K562 (cell line): Measurements from ENCODE around the gene CCDC187. TPM values are rescaled to one million over a fixed set of nuclear protein-coding genes. Genes with fewer than 3 reads are reported as not detected.

Source experiments
- CREB1 ChIP-seq, 2 experiments: sonication (generic) in 1 of 2; formaldehyde crosslinking in 1 of 2; IDR thresholded peaks; 2 replicates each; pipeline versions ENCODE4 v1.6.1 to v1.8.0; 2012 to 2022; ENCODE audit warnings: inconsistent platforms in 1 of 2, mild to moderate bottlenecking in 1 of 2, missing genetic modification reagents in 1 of 2, moderate library complexity in 1 of 2
- EGR1 ChIP-seq: fragments of 450-650 bp; conservative IDR thresholded peaks from 2 replicates; pipeline ENCODE4 v1.6.1; 2017; ENCODE audit warnings: mild to moderate bottlenecking
- EP300 ChIP-seq: IDR thresholded peaks from 2 replicates; pipeline ENCODE4 v1.6.1; 2012; ENCODE audit warnings: low read length, improper control_type of control experiment
- GABPA ChIP-seq: fragments of 200-800 bp; sonication (Bioruptor generic); conservative IDR thresholded peaks from 2 replicates; pipeline ENCODE4 v1.6.1; 2016; ENCODE audit warnings: low read depth, missing genetic modification characterization, missing compliant biosample characterization
- HMG20A ChIP-seq: fragments of 450-650 bp; formaldehyde crosslinking; conservative IDR thresholded peaks from 2 replicates; pipeline ENCODE4 v1.4.0; 2020; ENCODE audit warnings: mild to moderate bottlenecking, mixed read lengths
- JUNB ChIP-seq: fragments of 450-650 bp; formaldehyde crosslinking; conservative IDR thresholded peaks from 2 replicates; pipeline ENCODE4 v1.4.0; 2020; ENCODE audit warnings: mild to moderate bottlenecking
- ZNF175 ChIP-seq: fragments of 200-800 bp; sonication (Bioruptor generic); IDR thresholded peaks from 2 replicates; pipeline ENCODE4 v1.6.1; 2016; ENCODE audit warnings: low read depth, mild to moderate bottlenecking, missing genetic modification characterization, missing compliant biosample characterization
- ZNF263 ChIP-seq: sonication (generic); formaldehyde crosslinking; IDR thresholded peaks from 2 replicates; pipeline ENCODE4 v1.8.0; 2022; ENCODE audit warnings: mild to moderate bottlenecking, missing genetic modification reagents, borderline replicate concordance
- polyA plus RNA-seq, 8 experiments: library from polyadenylated mRNA; depleted of rRNA in 4 of 8; stranded (reverse) in 5 of 8; unstranded in 3 of 8; fragments of >200 nt; fragmentation: Nextera tagmentation in 2 of 8; fragmentation: Illumina TruSeq in 1 of 8; extraction: Ambion mirVana in 2 of 8; extraction: Trizol in 1 of 8; gene quantifications; 2 replicates each; pipeline versions ENCODE4 v1.2.1 to v1.2.3, GENCODE V29; 2011 to 2014; ENCODE audit warnings: inconsistent platforms in 1 of 8, missing spikeins in 1 of 8
- total RNA-seq, 7 experiments: library from RNA; depleted of rRNA in 6 of 7; stranded (reverse); fragments of >200 nt in 6 of 7; fragmentation: Illumina TruSeq in 2 of 7; extraction: Trizol in 2 of 7; gene quantifications; 2 replicates each; pipeline versions ENCODE4 v1.2.1 to v1.2.3, GENCODE V29; 2011 to 2021; ENCODE audit warnings: low replicate concordance in 1 of 7
- TF ChIP-seq, protein P1 (sequence below): fragments of 450-650 bp; IDR thresholded peaks from 2 replicates; pipeline ENCODE4 v1.6.1; 2017; ENCODE audit warnings: antibody characterized with exemption, mild to moderate bottlenecking
- TF ChIP-seq, protein P2 (sequence below): fragments of 200-800 bp; sonication (Bioruptor generic); IDR thresholded peaks from 2 replicates; pipeline ENCODE4 v1.6.1; 2017; ENCODE audit warnings: missing genetic modification characterization, missing compliant biosample characterization
- TF ChIP-seq, protein P3 (sequence below), 2 experiments: fragments of 200-800 bp in 1 of 2; sonication (Bioruptor generic) in 1 of 2; sonication (generic) in 1 of 2; formaldehyde crosslinking in 1 of 2; IDR thresholded peaks in 1 of 2; conservative IDR thresholded peaks in 1 of 2; 2 replicates each; pipeline versions ENCODE4 v1.5.0 to v1.6.1; 2016 to 2020; ENCODE audit warnings: missing compliant biosample characterization in 1 of 2, missing genetic modification characterization in 1 of 2, missing genetic modification reagents in 1 of 2
- TF ChIP-seq, protein P4 (sequence below), 2 experiments: fragments of 450-650 bp; conservative IDR thresholded peaks; 2 replicates each; pipeline ENCODE4 v1.6.1; 2017; ENCODE audit warnings: mild to moderate bottlenecking in 2 of 2, moderate library complexity in 2 of 2
- TF ChIP-seq, protein P5 (sequence below): fragments of 450-650 bp; IDR thresholded peaks from 2 replicates; pipeline ENCODE4 v1.7.1; 2018; ENCODE audit warnings: mild to moderate bottlenecking, low read depth; ENCODE audit not compliant: partially characterized antibody

CCDC187 gene
- total and polyA plus RNA-seq, 9 of the 15 experiments (the other 6 are each of a cell fraction or from before 2014, with no cell fraction given), result not detected

DNA sequence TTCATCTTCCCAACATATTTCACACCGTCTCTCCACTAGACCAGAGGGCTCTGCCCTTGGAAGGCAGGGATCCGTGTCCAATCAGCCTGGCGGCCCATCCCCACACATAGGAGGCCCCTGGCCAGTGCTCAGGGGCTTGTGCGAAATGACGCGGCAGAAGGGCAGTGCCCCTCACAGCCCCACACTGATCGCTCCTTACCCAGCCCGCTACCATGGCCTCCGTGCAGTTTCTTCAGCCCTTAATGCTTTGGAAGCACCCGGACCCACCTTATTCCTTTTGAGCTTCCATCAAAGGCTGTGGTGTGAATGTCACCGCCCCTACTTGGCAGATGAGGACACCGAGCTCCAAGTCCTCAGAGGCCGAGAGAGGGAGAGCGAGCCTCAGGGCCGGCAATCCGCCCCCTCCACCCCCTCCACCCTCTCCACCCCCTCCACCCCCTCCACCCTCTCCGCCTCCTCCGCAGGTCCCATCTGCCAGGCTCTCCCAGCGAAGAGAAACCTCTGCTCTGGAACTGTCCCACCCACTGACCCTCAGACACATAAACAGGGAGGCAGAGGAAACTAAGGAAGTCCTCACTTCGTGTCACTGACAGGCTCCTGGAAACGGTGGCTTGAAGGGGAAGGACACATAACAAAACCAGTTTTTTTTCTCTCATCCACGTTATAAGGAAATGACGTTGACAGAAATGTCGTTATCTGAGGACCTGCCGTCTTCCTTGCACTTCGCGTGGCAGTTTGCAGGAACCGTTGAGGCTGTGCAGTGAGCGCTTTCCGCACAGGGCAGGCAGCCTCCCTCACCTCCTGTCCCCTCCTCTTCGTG lies 72.2 kb downstream of the CCDC187 start (continued):
- TF ChIP-seq ZNF263 (CRISPR knock-in tag) (no peak), CREB1 (IDR thresholded peaks at IDR 0.05) (peak; percentile 54; the same call in 1 of the 2 replicates), CREB1 (CRISPR knock-in tag; IDR thresholded peaks at IDR 0.05) (no peak), JUNB (no peak), ZNF175 (CRISPR knock-in tag) (no peak), HMG20A (CRISPR knock-in tag) (no peak), GABPA (tag) (peak; percentile 70), EGR1 (peak; percentile 83), EP300 (peak; percentile 48)
- TF ChIP-seq, protein P1, sequence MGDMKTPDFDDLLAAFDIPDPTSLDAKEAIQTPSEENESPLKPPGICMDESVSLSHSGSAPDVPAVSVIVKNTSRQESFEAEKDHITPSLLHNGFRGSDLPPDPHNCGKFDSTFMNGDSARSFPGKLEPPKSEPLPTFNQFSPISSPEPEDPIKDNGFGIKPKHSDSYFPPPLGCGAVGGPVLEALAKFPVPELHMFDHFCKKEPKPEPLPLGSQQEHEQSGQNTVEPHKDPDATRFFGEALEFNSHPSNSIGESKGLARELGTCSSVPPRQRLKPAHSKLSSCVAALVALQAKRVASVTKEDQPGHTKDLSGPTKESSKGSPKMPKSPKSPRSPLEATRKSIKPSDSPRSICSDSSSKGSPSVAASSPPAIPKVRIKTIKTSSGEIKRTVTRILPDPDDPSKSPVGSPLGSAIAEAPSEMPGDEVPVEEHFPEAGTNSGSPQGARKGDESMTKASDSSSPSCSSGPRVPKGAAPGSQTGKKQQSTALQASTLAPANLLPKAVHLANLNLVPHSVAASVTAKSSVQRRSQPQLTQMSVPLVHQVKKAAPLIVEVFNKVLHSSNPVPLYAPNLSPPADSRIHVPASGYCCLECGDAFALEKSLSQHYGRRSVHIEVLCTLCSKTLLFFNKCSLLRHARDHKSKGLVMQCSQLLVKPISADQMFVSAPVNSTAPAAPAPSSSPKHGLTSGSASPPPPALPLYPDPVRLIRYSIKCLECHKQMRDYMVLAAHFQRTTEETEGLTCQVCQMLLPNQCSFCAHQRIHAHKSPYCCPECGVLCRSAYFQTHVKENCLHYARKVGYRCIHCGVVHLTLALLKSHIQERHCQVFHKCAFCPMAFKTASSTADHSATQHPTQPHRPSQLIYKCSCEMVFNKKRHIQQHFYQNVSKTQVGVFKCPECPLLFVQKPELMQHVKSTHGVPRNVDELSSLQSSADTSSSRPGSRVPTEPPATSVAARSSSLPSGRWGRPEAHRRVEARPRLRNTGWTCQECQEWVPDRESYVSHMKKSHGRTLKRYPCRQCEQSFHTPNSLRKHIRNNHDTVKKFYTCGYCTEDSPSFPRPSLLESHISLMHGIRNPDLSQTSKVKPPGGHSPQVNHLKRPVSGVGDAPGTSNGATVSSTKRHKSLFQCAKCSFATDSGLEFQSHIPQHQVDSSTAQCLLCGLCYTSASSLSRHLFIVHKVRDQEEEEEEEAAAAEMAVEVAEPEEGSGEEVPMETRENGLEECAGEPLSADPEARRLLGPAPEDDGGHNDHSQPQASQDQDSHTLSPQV, result peak; percentile 80
- TF ChIP-seq, protein P2, sequence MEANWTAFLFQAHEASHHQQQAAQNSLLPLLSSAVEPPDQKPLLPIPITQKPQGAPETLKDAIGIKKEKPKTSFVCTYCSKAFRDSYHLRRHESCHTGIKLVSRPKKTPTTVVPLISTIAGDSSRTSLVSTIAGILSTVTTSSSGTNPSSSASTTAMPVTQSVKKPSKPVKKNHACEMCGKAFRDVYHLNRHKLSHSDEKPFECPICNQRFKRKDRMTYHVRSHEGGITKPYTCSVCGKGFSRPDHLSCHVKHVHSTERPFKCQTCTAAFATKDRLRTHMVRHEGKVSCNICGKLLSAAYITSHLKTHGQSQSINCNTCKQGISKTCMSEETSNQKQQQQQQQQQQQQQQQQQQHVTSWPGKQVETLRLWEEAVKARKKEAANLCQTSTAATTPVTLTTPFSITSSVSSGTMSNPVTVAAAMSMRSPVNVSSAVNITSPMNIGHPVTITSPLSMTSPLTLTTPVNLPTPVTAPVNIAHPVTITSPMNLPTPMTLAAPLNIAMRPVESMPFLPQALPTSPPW (CRISPR knock-in tag), result peak; percentile 91
- TF ChIP-seq, protein P3, sequence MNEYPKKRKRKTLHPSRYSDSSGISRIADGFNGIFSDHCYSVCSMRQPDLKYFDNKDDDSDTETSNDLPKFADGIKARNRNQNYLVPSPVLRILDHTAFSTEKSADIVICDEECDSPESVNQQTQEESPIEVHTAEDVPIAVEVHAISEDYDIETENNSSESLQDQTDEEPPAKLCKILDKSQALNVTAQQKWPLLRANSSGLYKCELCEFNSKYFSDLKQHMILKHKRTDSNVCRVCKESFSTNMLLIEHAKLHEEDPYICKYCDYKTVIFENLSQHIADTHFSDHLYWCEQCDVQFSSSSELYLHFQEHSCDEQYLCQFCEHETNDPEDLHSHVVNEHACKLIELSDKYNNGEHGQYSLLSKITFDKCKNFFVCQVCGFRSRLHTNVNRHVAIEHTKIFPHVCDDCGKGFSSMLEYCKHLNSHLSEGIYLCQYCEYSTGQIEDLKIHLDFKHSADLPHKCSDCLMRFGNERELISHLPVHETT (CRISPR knock-in tag; conservative IDR thresholded peaks at IDR 0.05 in 1 of 2, IDR thresholded peaks at IDR 0.05 in 1 of 2), result 0 out of 4 replicates have a peak, but pooled peaks of 1 of the 2 experiments have one; percentile 37
- TF ChIP-seq, protein P4, sequence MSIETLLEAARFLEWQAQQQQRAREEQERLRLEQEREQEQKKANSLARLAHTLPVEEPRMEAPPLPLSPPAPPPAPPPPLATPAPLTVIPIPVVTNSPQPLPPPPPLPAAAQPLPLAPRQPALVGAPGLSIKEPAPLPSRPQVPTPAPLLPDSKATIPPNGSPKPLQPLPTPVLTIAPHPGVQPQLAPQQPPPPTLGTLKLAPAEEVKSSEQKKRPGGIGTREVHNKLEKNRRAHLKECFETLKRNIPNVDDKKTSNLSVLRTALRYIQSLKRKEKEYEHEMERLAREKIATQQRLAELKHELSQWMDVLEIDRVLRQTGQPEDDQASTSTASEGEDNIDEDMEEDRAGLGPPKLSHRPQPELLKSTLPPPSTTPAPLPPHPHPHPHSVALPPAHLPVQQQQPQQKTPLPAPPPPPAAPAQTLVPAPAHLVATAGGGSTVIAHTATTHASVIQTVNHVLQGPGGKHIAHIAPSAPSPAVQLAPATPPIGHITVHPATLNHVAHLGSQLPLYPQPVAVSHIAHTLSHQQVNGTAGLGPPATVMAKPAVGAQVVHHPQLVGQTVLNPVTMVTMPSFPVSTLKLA (conservative IDR thresholded peaks at IDR 0.05), result peak in 1 of 2 experiments; percentile 50; a peak in 1 of 4 replicates
- TF ChIP-seq, protein P5, sequence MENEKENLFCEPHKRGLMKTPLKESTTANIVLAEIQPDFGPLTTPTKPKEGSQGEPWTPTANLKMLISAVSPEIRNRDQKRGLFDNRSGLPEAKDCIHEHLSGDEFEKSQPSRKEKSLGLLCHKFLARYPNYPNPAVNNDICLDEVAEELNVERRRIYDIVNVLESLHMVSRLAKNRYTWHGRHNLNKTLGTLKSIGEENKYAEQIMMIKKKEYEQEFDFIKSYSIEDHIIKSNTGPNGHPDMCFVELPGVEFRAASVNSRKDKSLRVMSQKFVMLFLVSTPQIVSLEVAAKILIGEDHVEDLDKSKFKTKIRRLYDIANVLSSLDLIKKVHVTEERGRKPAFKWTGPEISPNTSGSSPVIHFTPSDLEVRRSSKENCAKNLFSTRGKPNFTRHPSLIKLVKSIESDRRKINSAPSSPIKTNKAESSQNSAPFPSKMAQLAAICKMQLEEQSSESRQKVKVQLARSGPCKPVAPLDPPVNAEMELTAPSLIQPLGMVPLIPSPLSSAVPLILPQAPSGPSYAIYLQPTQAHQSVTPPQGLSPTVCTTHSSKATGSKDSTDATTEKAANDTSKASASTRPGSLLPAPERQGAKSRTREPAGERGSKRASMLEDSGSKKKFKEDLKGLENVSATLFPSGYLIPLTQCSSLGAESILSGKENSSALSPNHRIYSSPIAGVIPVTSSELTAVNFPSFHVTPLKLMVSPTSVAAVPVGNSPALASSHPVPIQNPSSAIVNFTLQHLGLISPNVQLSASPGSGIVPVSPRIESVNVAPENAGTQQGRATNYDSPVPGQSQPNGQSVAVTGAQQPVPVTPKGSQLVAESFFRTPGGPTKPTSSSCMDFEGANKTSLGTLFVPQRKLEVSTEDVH, result no peak
